IgD-negative memory B cell (primary cell): Measurements from ENCODE around the gene HLA-DOB. TPM values are rescaled to one million over a fixed set of nuclear protein-coding genes. Genes with fewer than 3 reads are reported as not detected.

ENCODE experiments used
- H3K27ac Mint-ChIP-seq, 3 donors: one replicate each; pipeline ENCODE4 v1.8.0; 2020 to 2022; ENCODE audit warnings: mild to moderate bottlenecking in 3 of 3, mixed read lengths in 3 of 3, moderate library complexity in 1 of 3
- H3K27me3 Mint-ChIP-seq: one replicate; pipeline ENCODE4 v1.8.0; 2021; ENCODE audit warnings: mixed read lengths
- H3K36me3 Mint-ChIP-seq: one replicate; pipeline ENCODE4 v1.8.0; 2020; ENCODE audit warnings: mild to moderate bottlenecking, mixed read lengths
- H3K4me1 Mint-ChIP-seq, 3 donors: one replicate each; pipeline ENCODE4 v1.8.0; 2020 to 2022; ENCODE audit warnings: mixed read lengths in 3 of 3, mild to moderate bottlenecking in 1 of 3
- H3K4me3 Mint-ChIP-seq, 4 donors: one replicate each; pipeline ENCODE4 v1.8.0; 2020 to 2022; ENCODE audit warnings: mild to moderate bottlenecking in 4 of 4, mixed read lengths in 4 of 4, moderate library complexity in 3 of 4
- H3K9me3 Mint-ChIP-seq, 3 donors: one replicate each; pipeline ENCODE4 v1.8.0; 2020 to 2021; ENCODE audit warnings: mixed read lengths in 3 of 3, mild to moderate bottlenecking in 1 of 3
- polyA plus RNA-seq: library from polyadenylated mRNA; unstranded; fragments of 300-500 nt; fragmentation: Illumina TruSeq; gene quantifications from one replicate; pipeline ENCODE4 v1.2.3, GENCODE V29; 2021

Gene HLA-DOB
- polyA plus RNA-seq, 1 donor from 2014 or later: 368 TPM

DNA sequence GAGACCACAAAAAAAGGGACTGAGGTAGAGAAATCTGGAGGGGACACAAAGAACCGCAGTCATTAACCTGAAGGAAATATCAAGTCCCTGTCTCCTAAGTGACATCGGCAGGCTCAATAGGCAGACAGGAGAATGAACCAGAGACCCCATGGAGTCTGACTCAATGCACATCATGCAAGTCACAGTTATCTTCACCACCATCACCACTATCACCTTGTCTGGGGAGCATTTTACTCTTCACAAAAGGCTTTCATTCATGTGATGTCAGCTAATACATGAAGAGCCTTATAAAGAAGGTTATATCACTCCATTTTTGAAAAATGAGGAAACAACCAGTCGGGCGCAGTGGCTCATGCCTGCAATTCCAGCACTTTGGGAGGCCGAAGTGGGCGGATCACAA lies 32.3 kb upstream of the HLA-DOB start:
- H3K4me3 Mint-ChIP-seq: peak overlapping the region in 2 of 4 donors; percentile 75 to 95
- peaks cover 28% of the 10 kb centered on the region for H3K36me3 Mint-ChIP-seq
- H3K4me1 Mint-ChIP-seq: peaks cover 52 to 59% (median 58%) of the 10 kb centered on the region in 3 donors

GRCh38 chr6:32847795-32848194 lies 31.0 kb upstream of the HLA-DOB start:
- Mint-ChIP-seq H3K4me3 (peak overlapping the region; percentile 58 to 100 (median 78)), H3K4me1 (peaks cover 59 to 62% (median 61%) of the 10 kb centered on the region in 3 donors), H3K36me3 (peaks cover 33% of the 10 kb centered on the region), H3K27ac (peak overlapping the region; percentile 80 to 98 (median 90)), H3K27me3 (no peaks in the 10 kb centered on the region), H3K9me3 (peaks cover 0 to 2% (median 0%) of the 10 kb centered on the region in 3 donors)

More for the DNA sequence above, 32.3 kb upstream of the HLA-DOB start:
- Mint-ChIP-seq H3K27ac (peak overlapping the region in 2 of 3 donors; percentile 80 to 98), H3K27me3 (no peaks in the 10 kb centered on the region), H3K9me3 (peaks cover 0 to 2% (median 0%) of the 10 kb centered on the region in 3 donors)

GRCh38 chr6:32847004-32847403 lies 30.2 kb upstream of the HLA-DOB start:
- Mint-ChIP-seq H3K36me3 (peaks cover 35% of the 10 kb centered on the region), H3K4me3 (peak overlapping the region; percentile 62 to 100 (median 97))

GRCh38 chr6:32845384-32845884 lies 28.6 kb upstream of the HLA-DOB start:
- Mint-ChIP-seq H3K27me3 (no peaks in the 10 kb centered on the region), H3K9me3 (peaks cover 0 to 2% (median 0%) of the 10 kb centered on the region in 3 donors), H3K27ac (peak overlapping the region; percentile 98 to 100 (median 100)), H3K4me3 (peak overlapping the region; percentile 95 to 100 (median 97)), H3K36me3 (peaks cover 31% of the 10 kb centered on the region), H3K4me1 (peaks cover 55 to 69% (median 57%) of the 10 kb centered on the region in 3 donors)

More at GRCh38 chr6:32847004-32847403, 30.2 kb upstream of the HLA-DOB start:
- Mint-ChIP-seq H3K27me3 (no peaks in the 10 kb centered on the region), H3K9me3 (peaks cover 0 to 2% (median 0%) of the 10 kb centered on the region in 3 donors), H3K4me1 (peaks cover 58 to 68% (median 60%) of the 10 kb centered on the region in 3 donors), H3K27ac (peak overlapping the region in 2 of 3 donors; percentile 98 to 100)

DNA sequence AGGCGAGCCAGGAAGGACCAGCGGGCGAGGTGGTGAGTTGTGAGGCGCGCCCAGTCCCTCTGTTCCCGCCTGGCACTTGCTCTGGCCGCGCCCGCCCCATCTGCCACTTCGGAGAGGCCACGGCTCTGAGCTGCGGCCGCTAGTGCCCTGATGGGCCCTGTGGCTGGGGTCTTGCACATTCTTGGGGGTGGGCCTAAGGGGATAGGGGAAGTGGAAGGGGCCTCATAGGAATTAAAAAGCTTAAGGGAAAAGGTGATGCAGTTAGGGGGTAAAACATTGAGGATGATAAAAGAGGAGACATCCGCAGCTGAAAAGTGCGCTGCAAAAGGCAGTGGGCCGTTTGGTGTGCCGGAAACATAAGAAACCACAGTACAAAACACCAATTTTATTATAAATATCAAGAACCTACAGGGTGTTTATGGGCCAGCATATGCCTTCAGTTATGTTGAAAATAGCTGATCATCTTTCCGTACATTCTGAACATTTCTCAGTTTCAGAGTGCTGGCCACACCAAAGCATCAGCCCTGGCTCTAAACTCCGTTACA lies 28.1 kb upstream of the HLA-DOB start:
- Mint-ChIP-seq H3K36me3 (peaks cover 31% of the 10 kb centered on the region), H3K4me3 (peak overlapping the region; percentile 95 to 100 (median 97)), H3K27me3 (no peaks in the 10 kb centered on the region), H3K4me1 (peaks cover 57 to 70% (median 59%) of the 10 kb centered on the region in 3 donors), H3K27ac (peak overlapping the region; percentile 98 to 100 (median 100)), H3K9me3 (peaks cover 0 to 2% (median 0%) of the 10 kb centered on the region in 3 donors)

- H3K27me3 Mint-ChIP-seq: no peaks in the 10 kb centered on the region
- H3K4me3 Mint-ChIP-seq: peak within 1 kb of the TSS; percentile 95 to 100 (median 97)
- peaks cover 0 to 2% (median 0%) of the 10 kb centered on the region in 3 donors for H3K9me3 Mint-ChIP-seq
- peak within 1 kb of the TSS; percentile 98 to 100 (median 100) for H3K27ac Mint-ChIP-seq
- H3K36me3 Mint-ChIP-seq: peaks cover 30% of the 10 kb centered on the region
- peaks cover 58 to 72% (median 60%) of the 10 kb centered on the region in 3 donors for H3K4me1 Mint-ChIP-seq
These were observed 27.4 kb upstream of the HLA-DOB start, which contains the start of gene PSMB8 for GRCh38 chr6:32843979-32844838. Gene PSMB8 (minus strand): TSS chr6:32844047. CDS start chr6:32843996, 51 bp downstream.

DNA sequence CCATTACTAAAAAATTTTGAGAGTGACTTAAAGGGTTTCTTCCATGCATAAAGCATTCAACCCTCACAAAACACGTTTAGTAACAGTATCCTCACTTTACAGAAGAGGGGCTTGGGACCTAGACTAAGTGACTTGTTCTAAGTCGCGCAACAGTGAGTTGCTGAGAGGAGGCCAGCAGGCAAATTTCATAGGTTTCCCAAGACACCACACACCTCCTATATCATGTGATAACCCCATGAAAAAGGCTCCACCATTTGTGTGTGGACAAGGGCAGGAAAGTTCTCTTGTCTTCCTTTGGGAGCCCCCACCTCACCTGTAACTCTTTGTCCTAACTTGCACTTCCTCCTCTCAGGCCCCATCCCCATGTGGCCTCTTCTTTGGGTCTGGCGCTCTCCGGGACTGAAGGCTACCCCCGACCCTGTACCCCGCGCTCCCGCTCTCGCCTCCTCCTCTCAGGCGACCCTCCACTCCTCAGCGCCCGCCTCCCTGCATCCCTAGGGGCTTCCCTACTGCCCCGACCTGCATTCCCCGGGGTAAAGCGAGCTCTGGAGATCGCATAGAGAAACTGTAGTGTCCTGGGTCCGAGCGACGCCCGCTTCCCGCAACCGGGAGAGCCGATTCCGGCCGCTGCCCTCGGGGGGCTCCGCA lies 26.7 kb upstream of the HLA-DOB start:
- Mint-ChIP-seq H3K36me3 (peaks cover 26% of the 10 kb centered on the region), H3K27ac (peak overlapping the region; percentile 98 to 100 (median 100)), H3K9me3 (peaks cover 0 to under 1% (median 0%) of the 10 kb centered on the region in 3 donors), H3K4me1 (peaks cover 55 to 68% (median 57%) of the 10 kb centered on the region in 3 donors), H3K4me3 (peak overlapping the region; percentile 95 to 100 (median 97)), H3K27me3 (no peaks in the 10 kb centered on the region)

GRCh38 chr6:32842690-32843089 lies 25.9 kb upstream of the HLA-DOB start:
- peak overlapping the region; percentile 94 to 100 (median 98) for H3K27ac Mint-ChIP-seq
- H3K27me3 Mint-ChIP-seq: no peaks in the 10 kb centered on the region
- peaks cover 20% of the 10 kb centered on the region for H3K36me3 Mint-ChIP-seq
- no peaks in the 10 kb centered on the region for H3K9me3 Mint-ChIP-seq
- peak overlapping the region; percentile 95 to 100 (median 97) for H3K4me3 Mint-ChIP-seq
- H3K4me1 Mint-ChIP-seq: peaks cover 50 to 61% (median 51%) of the 10 kb centered on the region in 3 donors

- Mint-ChIP-seq H3K4me3 (peak overlapping the region; percentile 95 to 100 (median 97)), H3K4me1 (peaks cover 48 to 60% (median 54%) of the 10 kb centered on the region in 3 donors), H3K9me3 (no peaks in the 10 kb centered on the region), H3K27ac (peak overlapping the region; percentile 45 to 98 (median 94)), H3K36me3 (peaks cover 20% of the 10 kb centered on the region), H3K27me3 (no peaks in the 10 kb centered on the region)
These were observed 25.3 kb upstream of the HLA-DOB start for GRCh38 chr6:32842021-32842650.

DNA sequence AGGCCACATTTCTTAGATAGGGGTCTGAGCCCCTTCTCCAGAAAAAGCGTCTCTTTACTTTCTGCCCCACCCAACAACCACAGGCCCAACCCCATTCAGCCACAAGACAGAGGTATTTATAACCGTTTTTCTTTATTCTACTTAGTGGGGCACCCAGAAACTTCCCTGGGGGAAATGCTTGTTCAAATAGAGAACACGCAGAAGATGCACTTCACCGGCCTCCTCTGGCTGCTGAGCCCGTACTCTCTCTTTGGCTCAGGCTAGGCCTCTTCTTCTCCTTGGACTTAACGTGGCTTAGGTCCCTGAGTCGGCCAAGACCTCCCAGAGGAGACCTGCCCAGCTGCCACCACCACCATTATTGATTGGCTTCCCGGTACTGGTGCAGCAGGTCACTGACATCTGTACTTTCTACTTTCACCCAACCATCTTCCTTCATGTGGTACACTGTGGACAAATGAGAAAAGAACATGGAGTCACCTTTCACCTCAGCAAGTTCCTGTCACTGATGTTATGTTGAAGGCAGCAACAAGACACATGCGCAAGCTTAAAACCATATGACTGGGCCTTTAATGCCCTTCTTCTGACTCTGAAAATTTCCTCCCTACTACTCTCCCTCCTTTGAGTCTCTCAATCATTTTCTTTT lies 23.9 kb upstream of the HLA-DOB start:
- H3K9me3 Mint-ChIP-seq: no peaks in the 10 kb centered on the region
- H3K36me3 Mint-ChIP-seq: peaks cover 21% of the 10 kb centered on the region
- H3K27me3 Mint-ChIP-seq: no peaks in the 10 kb centered on the region
- H3K4me1 Mint-ChIP-seq: peaks cover 51 to 61% (median 59%) of the 10 kb centered on the region in 3 donors
- H3K27ac Mint-ChIP-seq: peak overlapping the region; percentile 95 to 98 (median 96)
- H3K4me3 Mint-ChIP-seq: peak overlapping the region; percentile 48 to 95 (median 82)

- Mint-ChIP-seq H3K4me3 (peak overlapping the region in 2 of 4 donors; percentile 22 to 95), H3K4me1 (peaks cover 46 to 63% (median 57%) of the 10 kb centered on the region in 3 donors), H3K9me3 (no peaks in the 10 kb centered on the region), H3K27me3 (no peaks in the 10 kb centered on the region), H3K27ac (peak overlapping the region; percentile 95 to 98 (median 97)), H3K36me3 (peaks cover 15% of the 10 kb centered on the region)
These were observed 22.6 kb upstream of the HLA-DOB start for GRCh38 chr6:32839356-32839755.

GRCh38 chr6:32838114-32838958 lies 21.5 kb upstream of the HLA-DOB start, which contains the start of gene TAP2:
Gene TAP2 (minus strand): TSS chr6:32838739. CDS start chr6:32838233, 506 bp downstream.
- Mint-ChIP-seq H3K27me3 (no peaks in the 10 kb centered on the region), H3K9me3 (no peaks in the 10 kb centered on the region), H3K4me1 (peaks cover 53 to 67% (median 66%) of the 10 kb centered on the region in 3 donors), H3K27ac (peak within 1 kb of the TSS; percentile 95 to 98 (median 97)), H3K36me3 (peaks cover 10% of the 10 kb centered on the region), H3K4me3 (peak within 1 kb of the TSS; percentile 91 to 98 (median 95))
